HEK293 (cell line): ENCODE results near the gene CCDC92.

Source experiments
- MEIS1 ChIP-seq: sonication (generic); formaldehyde crosslinking; IDR thresholded peaks from 2 replicates; pipeline ENCODE4 v1.8.1; 2022; ENCODE audit warnings: missing genetic modification reagents, mild to moderate bottlenecking, borderline replicate concordance
- MZF1 ChIP-seq: fragments of 450-650 bp; formaldehyde crosslinking; IDR thresholded peaks from 2 replicates; pipeline ENCODE4 v1.5.1; 2017; ENCODE audit warnings: missing biosample characterization, missing genetic modification characterization, borderline replicate concordance
- ZNF133 ChIP-seq: fragments of 450-650 bp; formaldehyde crosslinking; IDR thresholded peaks from 2 replicates; pipeline ENCODE4 v1.5.1; 2016; ENCODE audit warnings: missing biosample characterization, missing genetic modification characterization
- ZNF785 ChIP-seq: fragments of 450-650 bp; formaldehyde crosslinking; IDR thresholded peaks from 2 replicates; pipeline ENCODE4 v1.5.1; 2016; ENCODE audit warnings: missing biosample characterization, missing genetic modification characterization
- TF ChIP-seq, protein P1 (sequence below): sonication (generic); formaldehyde crosslinking; IDR thresholded peaks from 2 replicates; pipeline ENCODE4 v1.8.1; 2022; ENCODE audit warnings: mild to moderate bottlenecking, moderate library complexity, missing genetic modification reagents
- TF ChIP-seq, protein P2 (sequence below): fragments of 450-650 bp; formaldehyde crosslinking; IDR thresholded peaks from 2 replicates; pipeline ENCODE4 v1.5.1; 2016; ENCODE audit warnings: missing biosample characterization, missing genetic modification characterization

- TF ChIP-seq, protein P1, sequence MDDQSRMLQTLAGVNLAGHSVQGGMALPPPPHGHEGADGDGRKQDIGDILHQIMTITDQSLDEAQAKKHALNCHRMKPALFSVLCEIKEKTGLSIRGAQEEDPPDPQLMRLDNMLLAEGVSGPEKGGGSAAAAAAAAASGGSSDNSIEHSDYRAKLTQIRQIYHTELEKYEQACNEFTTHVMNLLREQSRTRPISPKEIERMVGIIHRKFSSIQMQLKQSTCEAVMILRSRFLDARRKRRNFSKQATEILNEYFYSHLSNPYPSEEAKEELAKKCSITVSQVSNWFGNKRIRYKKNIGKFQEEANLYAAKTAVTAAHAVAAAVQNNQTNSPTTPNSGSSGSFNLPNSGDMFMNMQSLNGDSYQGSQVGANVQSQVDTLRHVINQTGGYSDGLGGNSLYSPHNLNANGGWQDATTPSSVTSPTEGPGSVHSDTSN (CRISPR knock-in tag) = no peak
- TF ChIP-seq, protein P2, sequence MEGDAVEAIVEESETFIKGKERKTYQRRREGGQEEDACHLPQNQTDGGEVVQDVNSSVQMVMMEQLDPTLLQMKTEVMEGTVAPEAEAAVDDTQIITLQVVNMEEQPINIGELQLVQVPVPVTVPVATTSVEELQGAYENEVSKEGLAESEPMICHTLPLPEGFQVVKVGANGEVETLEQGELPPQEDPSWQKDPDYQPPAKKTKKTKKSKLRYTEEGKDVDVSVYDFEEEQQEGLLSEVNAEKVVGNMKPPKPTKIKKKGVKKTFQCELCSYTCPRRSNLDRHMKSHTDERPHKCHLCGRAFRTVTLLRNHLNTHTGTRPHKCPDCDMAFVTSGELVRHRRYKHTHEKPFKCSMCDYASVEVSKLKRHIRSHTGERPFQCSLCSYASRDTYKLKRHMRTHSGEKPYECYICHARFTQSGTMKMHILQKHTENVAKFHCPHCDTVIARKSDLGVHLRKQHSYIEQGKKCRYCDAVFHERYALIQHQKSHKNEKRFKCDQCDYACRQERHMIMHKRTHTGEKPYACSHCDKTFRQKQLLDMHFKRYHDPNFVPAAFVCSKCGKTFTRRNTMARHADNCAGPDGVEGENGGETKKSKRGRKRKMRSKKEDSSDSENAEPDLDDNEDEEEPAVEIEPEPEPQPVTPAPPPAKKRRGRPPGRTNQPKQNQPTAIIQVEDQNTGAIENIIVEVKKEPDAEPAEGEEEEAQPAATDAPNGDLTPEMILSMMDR (tag by site-specific recombination) = no peak
- TF ChIP-seq ZNF133 (tag by site-specific recombination) = no peak
- TF ChIP-seq ZNF785 (tag by site-specific recombination) = no peak
- TF ChIP-seq MZF1 = no peak
- TF ChIP-seq MEIS1 = no peak
These were observed 36.0 kb upstream of the CCDC92 start for GRCh38 chr12:124008595-124008994.
